Measurements from ENCODE around the gene LY6G5B.

DNA sequence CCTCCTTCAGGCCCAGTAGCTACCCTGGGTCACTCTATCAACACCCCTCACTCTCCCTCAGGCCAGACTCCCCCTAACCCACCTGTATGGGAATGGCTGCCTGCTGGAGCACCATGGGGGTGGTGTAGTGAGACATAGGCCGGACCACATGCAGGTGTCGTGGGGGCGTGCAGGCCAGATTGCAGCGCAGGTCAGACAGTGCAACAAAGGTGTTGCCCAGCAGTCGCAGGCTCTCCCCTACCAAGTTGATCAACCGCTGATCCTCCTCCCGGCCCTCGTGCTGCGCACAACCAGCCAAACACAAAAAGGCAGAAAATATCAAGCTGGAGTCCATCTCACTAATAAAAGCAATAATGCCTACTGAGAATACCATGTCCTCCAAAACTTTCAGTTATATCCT is 24.5 kb upstream of the LY6G5B start:
- TF ChIP-seq POLR2A (IDR thresholded peaks at IDR 0.05): no peak
- TF ChIP-seq, protein P1, sequence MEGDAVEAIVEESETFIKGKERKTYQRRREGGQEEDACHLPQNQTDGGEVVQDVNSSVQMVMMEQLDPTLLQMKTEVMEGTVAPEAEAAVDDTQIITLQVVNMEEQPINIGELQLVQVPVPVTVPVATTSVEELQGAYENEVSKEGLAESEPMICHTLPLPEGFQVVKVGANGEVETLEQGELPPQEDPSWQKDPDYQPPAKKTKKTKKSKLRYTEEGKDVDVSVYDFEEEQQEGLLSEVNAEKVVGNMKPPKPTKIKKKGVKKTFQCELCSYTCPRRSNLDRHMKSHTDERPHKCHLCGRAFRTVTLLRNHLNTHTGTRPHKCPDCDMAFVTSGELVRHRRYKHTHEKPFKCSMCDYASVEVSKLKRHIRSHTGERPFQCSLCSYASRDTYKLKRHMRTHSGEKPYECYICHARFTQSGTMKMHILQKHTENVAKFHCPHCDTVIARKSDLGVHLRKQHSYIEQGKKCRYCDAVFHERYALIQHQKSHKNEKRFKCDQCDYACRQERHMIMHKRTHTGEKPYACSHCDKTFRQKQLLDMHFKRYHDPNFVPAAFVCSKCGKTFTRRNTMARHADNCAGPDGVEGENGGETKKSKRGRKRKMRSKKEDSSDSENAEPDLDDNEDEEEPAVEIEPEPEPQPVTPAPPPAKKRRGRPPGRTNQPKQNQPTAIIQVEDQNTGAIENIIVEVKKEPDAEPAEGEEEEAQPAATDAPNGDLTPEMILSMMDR (IDR thresholded peaks at IDR 0.05): no peak

Data from body of pancreas (tissue), 4 donors.